ENCODE results near the gene VGLL4. TPM values are rescaled to one million over a fixed set of nuclear protein-coding genes. Genes with fewer than 3 reads are reported as not detected.

The VGLL4 gene
- total RNA-seq, 4 donors from 2014 or later = 79.3 to 144 (median 143) TPM

GRCh38 chr3:11542551-11542950 is 101.2 kb downstream of the VGLL4 start:
- Histone ChIP-seq H3K27ac (peak overlapping the region; percentile 76 to 79), H3K9me3 (no peaks in the 10 kb centered on the region), H3K27me3 (no peaks in the 10 kb centered on the region), H3K36me3 (no peaks in the 10 kb centered on the region), H3K4me3 (no peak overlapping the region), H3K4me1 (peaks cover 0 to 6% of the 10 kb centered on the region in 2 donors)
- TF ChIP-seq POLR2A (IDR thresholded peaks at IDR 0.05) = no peak
- TF ChIP-seq CTCF (IDR thresholded peaks at IDR 0.05) = no peak
- intact Hi-C loops (cut with DNase I; ENCODE audit: low total_unique reads) = no loop called here
- no peak for DNase-seq

GRCh38 chr3:11541321-11542303 is 102.1 kb downstream of the VGLL4 start:
- Histone ChIP-seq H3K9me3 (no peaks in the 10 kb centered on the region), H3K4me3 (no peak overlapping the region), H3K27ac (peak overlapping the region; percentile 76 to 79), H3K27me3 (no peaks in the 10 kb centered on the region), H3K4me1 (peaks cover 0 to 6% of the 10 kb centered on the region in 2 donors), H3K36me3 (no peaks in the 10 kb centered on the region)
- intact Hi-C loops (cut with DNase I; ENCODE audit: low total_unique reads) = no loop called here
- TF ChIP-seq CTCF (IDR thresholded peaks at IDR 0.05) = no peak
- no peak for DNase-seq

GRCh38 chr3:11539677-11540076 is 104.0 kb downstream of the VGLL4 start:
- H3K9me3 ChIP-seq = no peaks in the 10 kb centered on the region
- no peak overlapping the region for H3K4me3 ChIP-seq
- H3K4me1 ChIP-seq = peaks cover 0 to 6% of the 10 kb centered on the region in 2 donors
- intact Hi-C loops (cut with DNase I; ENCODE audit: low total_unique reads) = no loop called here
- no peak for DNase-seq
- H3K27me3 ChIP-seq = no peaks in the 10 kb centered on the region
- TF ChIP-seq CTCF (IDR thresholded peaks at IDR 0.05) (no peak), POLR2A (IDR thresholded peaks at IDR 0.05) (no peak)
- no peaks in the 10 kb centered on the region for H3K36me3 ChIP-seq
- no peak overlapping the region for H3K27ac ChIP-seq

GRCh38 chr3:11539218-11539617 is 104.5 kb downstream of the VGLL4 start:
- DNase-seq = no peak
- Histone ChIP-seq H3K36me3 (no peaks in the 10 kb centered on the region), H3K4me3 (no peak overlapping the region), H3K27ac (no peak overlapping the region), H3K9me3 (no peaks in the 10 kb centered on the region), H3K27me3 (no peaks in the 10 kb centered on the region), H3K4me1 (peaks cover 0 to 6% of the 10 kb centered on the region in 2 donors)
- intact Hi-C loops (cut with DNase I; ENCODE audit: low total_unique reads) = no loop called here
- TF ChIP-seq POLR2A (IDR thresholded peaks at IDR 0.05) (no peak), CTCF (IDR thresholded peaks at IDR 0.05) (no peak)

GRCh38 chr3:11538581-11538980 is 105.1 kb downstream of the VGLL4 start:
- intact Hi-C loops (cut with DNase I; ENCODE audit: low total_unique reads) = no loop called here
- no peaks in the 10 kb centered on the region for H3K36me3 ChIP-seq
- no peak for DNase-seq
- H3K9me3 ChIP-seq = no peaks in the 10 kb centered on the region
- H3K27me3 ChIP-seq = no peaks in the 10 kb centered on the region
- TF ChIP-seq CTCF (IDR thresholded peaks at IDR 0.05) (no peak), POLR2A (IDR thresholded peaks at IDR 0.05) (no peak)
- H3K4me1 ChIP-seq = peaks cover 0 to 3% of the 10 kb centered on the region in 2 donors
- no peak overlapping the region for H3K4me3 ChIP-seq
- no peak overlapping the region for H3K27ac ChIP-seq
